M059J (cell line): ENCODE results near the gene APOL2. TPM values are rescaled to one million over a fixed set of nuclear protein-coding genes. Genes with fewer than 3 reads are reported as not detected.
A peak's percentile ranks its signal among the peaks of the same experiment; 100 is the strongest.
"Not testable (repeated sequence)": the region's sequence is repeated elsewhere in the genome, so short reads cannot be mapped to it uniquely, and the experiment has no call there.

Experiments used
- DNase-seq: peaks from one replicate; pipeline ENCODE4 v3.0.0-alpha.2; 2012; ENCODE audit warnings: low read depth
- total RNA-seq: library from RNA; depleted of rRNA; stranded (reverse); fragments of >200 nt; shearing (Covaris generic); gene quantifications from 2 replicates; pipeline ENCODE4 v1.2.3, GENCODE V29; 2014

The APOL2 gene
- total RNA-seq, 1 experiment from 2014 or later, result 64.3 TPM

DNA sequence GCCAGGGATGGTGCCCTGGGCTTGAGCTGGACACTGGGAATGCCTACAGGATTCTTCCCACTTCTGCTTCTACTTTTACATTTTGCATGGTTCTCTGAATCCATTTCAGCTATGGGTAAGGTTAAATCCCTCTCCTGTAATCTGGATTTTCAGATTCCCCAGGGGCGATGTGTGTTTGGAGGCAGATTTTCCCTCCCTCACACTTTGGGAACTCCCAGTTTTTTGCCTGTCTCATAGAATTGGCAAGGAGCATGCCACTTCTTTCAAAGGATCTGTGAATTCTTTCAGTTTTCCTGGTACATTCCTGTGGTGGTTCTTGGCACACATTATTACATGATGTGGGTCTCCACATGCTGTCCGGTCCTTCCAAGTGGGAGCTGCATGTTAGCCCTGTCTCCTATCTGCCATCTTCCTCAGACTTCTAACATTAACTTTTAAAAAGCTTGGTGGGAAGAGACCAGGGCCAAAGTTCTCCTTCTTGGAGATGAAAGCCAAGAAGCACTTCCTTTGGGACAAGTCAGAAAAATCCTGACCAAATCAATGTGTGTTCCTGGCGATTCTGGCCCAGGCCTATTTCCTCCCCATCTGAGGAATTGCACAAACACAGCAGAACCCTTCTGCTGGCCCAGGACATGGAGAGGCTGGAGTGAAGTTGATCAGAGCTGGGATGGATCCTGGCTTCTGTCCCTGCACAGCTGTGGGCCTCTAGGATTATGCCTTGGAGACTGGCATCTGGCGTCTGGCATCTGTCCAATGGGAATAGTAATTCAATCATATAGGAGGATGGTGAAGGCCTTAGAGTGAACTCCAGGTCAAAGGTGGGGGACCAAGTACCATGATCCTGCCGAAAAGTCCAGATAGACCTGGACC lies 5.4 kb upstream of the APOL2 start:
- peak; percentile 27 for DNase-seq

GRCh38 chr22:36243986-36244385 lies 4.7 kb upstream of the APOL2 start:
- DNase-seq, result no peak

- no peak for DNase-seq
Observed at GRCh38 chr22:36239150-36239400, 252 bp downstream of the APOL2 start.

DNA sequence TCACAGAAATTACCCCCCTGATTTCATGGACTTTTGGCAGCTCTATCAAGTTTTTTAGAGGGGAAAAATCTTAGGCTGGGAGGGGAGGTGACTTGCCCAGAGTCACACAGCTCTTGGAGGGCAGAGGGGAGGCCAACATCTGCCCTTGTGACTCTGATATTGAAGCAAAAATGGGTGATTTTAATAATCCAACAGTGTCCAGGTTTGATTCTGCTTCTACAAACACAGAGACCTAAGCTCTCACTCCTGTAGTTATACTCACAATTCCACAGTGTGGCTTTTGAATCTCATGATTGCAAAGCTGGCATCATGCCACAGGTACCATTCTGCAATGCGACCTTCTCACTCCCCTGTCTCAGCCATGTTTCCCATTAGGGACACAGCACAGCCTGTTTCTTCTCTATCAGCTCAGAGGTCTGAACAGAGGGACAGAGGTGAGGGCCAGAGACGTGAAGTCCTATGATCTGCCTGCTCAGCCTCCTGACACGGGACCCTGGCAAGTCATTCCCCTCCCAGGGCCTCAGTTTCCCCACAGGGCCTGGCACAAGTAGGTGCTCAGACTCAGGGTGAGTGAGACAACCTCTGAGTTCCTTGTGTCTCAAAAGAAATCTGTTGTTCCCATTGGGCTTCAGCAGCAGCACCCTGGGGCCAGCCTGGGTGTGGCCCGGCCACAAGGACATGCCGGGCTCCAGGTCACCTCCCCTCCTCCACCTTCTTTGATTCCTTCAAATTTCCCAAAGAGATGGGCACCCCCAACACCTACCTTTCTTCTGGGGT lies 766 bp downstream of the APOL2 start:
- DNase-seq, result peak; percentile 24

GRCh38 chr22:36237462-36238372 lies 1.6 kb downstream of the APOL2 start:
- DNase-seq, result peak; percentile 32

DNA sequence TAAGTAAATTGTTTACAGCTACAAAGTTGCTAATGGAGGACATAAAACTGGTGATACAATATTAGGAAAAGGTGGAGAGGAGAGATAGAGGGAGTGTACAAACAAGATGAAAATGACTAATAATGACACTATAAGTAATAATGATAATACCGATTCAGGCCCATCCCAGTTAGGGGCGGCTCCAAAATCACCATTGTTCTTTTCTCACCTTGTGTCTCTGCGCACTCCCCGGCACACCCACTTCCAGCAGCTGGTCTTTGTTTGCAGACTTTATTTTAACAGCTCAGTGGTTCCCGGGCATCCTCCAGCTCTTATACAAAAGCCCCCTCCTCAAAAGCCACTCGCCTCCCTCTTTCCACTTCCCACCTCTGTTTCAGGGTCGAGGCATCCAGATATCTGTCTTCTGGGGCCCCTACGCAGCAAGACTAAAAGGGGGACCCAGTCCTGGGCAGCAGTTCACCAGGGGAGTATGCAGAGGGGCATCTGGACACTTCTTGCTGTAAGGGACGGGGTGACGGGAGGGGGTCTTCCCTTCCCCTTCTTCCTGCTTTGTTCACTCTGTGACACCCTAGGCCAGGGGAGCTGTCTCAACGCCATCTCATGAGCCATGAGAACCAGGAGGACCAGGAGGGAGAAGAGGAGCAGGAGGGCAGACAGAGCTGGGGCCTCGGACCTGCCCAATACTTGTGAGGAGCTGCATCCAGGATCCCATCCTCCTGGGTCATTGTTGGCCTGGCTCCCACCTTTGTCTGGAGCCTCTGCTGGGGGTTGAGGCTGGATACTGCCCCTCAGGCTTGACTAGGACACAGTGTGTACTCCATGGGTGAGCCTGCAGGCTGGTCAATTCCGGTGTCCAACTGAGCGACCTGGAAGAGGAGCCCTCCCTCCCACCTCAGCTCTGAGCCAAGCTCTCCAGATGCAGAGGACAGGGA lies 2.7 kb downstream of the APOL2 start:
- DNase-seq, result no peak

DNA sequence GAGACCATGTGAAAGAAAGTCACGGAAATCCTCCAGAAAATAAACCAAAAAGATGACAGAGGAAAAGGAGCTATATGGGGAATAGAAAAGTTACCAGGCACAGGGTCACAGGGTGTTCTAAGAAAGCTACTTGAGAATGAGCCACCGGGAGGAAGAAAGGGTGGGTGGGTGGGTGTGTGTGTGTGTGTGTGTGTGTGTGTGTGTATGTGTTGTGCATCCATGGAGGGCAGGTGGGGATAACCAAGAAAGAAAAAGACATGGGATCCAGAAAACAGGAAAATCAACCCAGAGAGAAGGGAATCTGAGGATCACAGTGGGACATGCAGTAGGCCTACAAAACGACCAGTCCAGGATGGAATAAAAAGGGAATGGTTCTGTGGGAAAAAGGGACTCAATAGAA lies 3.7 kb downstream of the APOL2 start:
- DNase-seq, result no peak

DNA sequence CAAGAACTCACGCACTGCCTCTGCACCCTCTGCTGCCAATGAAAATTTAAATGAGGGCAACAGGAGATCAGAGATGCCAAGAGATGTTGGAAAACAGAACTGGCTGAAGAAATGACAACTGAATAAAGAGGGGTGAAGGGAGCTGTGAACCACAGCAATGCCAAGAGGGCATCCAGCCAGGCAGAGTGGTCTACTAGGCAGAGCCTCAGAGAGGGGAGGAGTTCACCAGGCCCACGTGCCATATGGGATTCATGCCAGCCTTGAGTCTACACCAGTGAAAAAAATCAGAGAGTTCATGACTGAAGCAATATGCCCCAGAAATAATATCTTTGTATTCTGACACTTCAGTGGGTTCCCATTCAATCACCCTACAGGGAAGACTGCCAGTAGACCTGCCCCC lies 4.4 kb downstream of the APOL2 start:
- DNase-seq, result no peak

DNA sequence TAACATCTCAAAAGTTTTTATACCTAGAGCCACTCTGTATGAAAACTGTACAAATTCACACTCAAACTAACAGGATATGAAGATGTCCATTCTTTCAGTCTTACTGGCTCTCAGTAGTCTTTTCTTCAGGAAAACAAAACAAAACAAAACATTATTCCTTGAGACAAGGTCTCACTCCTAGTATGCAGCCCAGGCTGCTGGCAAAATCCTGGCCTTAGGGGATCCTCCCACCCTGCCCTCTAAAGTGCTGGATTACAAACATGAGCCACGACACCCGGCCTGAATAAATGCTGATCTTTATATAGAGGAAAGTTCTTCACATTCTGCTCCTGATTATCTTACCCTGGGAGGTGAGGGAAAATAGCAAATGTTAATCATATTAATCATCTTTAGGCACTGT lies 5.1 kb downstream of the APOL2 start:
- DNase-seq, result no peak

- DNase-seq, result no peak
Observed at GRCh38 chr22:36233796-36234195, 5.5 kb downstream of the APOL2 start.

- DNase-seq, result no peak
Observed at GRCh38 chr22:36232715-36233401, 6.5 kb downstream of the APOL2 start.

- not testable (repeated sequence) for DNase-seq
Observed at GRCh38 chr22:36231051-36231450, 8.3 kb downstream of the APOL2 start.

DNA sequence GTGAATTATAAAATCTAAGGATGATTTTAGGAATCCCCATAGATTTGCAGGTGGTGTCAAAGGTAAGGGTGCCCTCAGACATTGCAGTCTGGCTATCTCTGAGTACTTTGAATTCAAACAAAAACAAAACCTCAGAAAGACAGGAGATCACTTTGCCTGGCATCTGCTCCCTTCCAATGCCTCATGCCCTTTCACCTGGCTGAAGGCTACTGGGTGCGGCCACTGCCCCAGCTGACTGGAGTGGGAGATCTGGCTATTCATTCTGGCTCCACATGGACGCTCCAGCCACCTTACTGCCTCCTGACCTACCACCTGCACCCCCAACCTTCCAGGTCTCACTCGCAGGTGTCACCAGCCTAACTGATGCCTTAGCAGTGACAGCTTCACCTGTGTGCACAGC lies 9.7 kb downstream of the APOL2 start:
- not testable (repeated sequence) for DNase-seq

GRCh38 chr22:36228944-36229343 lies 10.4 kb downstream of the APOL2 start:
- DNase-seq, result no peak

- DNase-seq, result not testable (repeated sequence)
Observed at GRCh38 chr22:36228369-36228768, 11.0 kb downstream of the APOL2 start.

DNA sequence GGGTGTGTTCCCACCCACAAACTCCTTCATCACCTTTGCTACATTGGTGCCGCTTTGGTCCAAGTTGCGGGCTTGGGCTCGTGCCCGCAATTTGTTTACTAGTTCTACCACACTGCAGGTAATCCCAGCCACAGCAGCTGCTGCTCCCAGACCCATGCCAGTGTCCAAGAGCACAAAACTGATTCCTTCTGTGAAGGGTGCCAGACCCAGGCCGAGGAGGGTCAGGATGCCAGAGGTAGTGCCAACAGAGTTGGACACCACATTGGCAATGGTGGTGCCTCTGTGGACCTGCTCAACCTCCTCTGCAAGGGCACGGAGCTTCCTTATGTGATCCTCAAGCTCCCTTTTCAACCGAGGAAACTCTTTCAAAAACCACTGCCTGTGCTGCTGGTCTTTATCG lies 11.5 kb downstream of the APOL2 start:
- DNase-seq, result no peak

DNA sequence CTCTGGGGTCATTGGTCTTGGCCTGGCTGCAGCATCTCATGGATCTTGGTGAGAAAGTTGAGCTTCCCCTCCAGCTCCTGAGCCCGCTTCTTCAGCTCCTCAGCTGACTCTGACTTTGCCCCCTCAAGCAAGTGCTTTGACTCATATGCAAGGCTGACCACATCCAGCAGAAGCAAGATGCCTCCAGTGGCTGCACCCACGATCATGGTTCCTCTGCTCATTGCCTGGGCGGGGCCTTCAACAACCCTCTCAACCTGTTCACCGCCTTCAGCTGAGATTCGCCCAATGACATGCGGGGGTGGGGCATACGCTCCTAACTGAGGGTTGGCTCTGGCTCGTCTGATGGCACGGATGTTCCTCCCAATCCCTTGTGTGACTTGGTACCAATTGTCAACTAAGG lies 11.9 kb downstream of the APOL2 start:
- peak; percentile 16 for DNase-seq

DNA sequence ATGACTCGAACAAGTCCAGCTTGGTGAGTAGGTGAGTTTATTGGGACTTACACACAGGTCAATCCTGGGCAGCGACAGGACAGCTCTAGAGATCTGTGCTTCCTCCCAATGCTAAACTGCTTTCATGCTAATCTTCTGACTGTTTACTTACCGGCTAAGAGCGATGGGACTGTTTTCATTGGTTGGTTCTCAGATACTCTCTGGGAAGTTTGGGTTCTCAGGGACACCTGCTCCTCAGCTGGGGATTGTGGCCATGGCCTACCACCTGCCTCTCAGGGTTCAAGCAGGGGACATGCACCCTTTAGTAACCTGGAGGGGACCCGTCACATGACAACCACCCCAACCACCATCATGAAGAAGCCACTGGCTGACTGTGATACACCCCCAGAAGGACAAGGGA lies 13.1 kb downstream of the APOL2 start:
- peak; percentile 21 for DNase-seq

DNA sequence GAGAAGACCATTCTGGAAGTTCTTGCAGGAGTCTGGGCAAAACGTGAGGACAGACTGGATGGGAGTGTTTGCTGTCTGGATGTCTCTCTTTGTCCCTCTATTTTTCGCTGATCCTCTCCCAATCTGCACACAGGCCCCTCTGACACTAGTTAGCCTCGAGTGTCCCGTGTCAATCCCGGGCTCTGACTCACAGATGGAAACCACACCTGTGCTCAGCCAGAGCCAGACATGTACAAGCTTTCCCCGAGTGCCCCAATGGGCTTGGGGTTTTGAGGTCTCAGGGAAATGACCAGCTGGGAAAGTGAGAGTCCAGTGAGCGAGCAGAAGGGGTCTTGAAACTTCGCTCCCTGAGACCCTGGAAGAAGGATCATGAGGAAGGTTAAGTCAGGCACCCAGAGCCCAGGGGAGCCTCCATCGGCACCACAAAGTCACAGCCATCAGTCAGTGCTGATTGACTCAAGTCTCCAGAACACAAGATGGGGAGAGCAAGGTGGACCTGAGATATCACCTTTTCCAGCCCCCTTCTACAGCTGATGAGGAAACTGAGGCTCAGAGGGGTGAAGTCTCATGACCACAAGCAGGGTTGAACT lies 13.9 kb downstream of the APOL2 start:
- peak; percentile 31 for DNase-seq

GRCh38 chr22:36224245-36224644 lies 15.1 kb downstream of the APOL2 start:
- no peak for DNase-seq
